GM21737 (cell line): ENCODE results near the gene PID1.

Source experiments
- ATAC-seq: cut with Tn5 transposase; IDR thresholded peaks from one replicate; pipeline ENCODE4 v1.9.1; 2021; ENCODE audit warnings: mild to moderate bottlenecking, moderate library complexity; ENCODE audit not compliant: unreplicated experiment

The PID1 gene, protein sequence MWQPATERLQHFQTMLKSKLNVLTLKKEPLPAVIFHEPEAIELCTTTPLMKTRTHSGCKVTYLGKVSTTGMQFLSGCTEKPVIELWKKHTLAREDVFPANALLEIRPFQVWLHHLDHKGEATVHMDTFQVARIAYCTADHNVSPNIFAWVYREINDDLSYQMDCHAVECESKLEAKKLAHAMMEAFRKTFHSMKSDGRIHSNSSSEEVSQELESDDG

DNA sequence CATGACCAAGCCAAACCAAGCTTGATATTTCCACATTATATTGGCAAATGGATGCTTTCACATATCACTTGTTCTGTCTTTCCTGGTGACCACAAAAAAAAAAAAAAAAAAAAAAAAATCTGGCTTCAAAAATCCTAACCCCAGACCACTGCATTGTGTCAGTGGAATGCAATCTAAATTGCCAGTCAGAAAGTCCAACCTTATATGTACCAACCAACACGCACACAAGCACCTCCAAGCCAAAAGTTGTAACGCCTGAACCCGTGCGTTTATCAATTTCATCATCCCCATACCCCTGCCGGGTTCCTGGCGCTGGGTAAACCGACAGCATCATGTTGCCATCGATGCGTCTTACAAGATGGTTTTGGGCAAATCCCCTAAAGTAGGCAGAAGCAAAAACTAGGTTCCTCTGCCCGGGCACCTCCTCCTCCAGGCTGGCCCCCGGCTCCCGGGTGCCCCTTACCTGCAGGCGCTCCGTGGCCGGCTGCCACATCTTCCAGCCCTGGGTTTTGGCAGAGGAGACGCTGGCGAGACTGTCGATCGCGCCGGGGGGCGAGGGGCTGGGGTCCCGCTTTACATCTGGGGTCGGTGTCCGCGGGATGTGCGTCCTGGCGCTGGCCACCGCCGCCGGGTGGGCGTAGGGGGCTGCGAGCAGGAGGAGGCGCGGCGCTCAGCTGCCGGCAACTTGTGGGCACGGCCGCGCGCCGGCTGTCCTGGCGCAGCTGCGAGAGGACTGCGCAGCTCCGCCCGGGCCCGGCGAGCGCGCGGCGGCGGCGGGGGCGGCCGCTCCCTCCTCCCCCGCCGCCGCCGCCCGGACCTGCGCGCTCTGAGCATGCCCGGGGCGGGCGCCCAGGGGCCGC, at the start of gene PID1:
TSS of gene PID1 (minus strand) at position 737 of the 860 bp plus-strand sequence. CDS start at position 493, 244 bp downstream.
- ATAC-seq: no peak

DNA sequence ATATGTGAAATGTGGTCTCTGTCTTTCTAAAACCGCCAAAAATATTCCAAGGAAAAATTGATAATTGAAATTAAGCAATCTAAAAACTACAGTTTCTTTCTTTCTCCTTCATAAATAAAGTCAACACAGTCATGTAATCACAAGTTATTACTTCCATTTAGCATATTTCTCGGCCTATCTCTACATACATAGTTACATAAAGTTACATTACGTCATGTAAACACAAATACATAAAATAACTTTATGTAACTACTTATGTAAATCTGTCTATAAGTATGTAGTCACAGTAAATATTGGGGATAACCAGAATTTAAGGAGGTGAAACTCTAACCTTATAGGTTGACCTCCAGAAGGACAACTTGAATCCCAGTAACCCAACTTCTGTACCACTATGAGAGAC, 48.5 kb upstream of the PID1 start:
- ATAC-seq: no peak

GRCh38 chr2:229314117-229314516, 43.0 kb upstream of the PID1 start:
- no peak for ATAC-seq

DNA sequence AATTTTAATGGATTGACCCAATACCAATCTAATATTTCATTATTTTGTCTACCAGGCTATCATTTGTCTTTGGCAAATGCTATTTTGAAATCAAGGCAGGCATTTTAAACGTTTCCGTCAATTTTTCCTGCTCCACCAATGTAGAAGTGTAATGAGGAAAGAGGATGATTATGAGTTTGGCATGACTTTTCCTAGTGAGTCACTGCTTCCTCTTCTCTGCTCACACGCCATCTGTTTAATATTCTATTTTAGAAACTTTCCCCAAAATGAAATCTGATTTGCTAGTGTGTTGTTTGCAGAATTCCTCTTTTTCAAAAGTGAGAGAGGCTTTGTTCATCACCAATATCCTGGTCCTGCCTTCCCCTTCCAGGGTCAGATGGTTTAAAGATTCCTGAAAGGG, 42.5 kb upstream of the PID1 start:
- no peak for ATAC-seq

DNA sequence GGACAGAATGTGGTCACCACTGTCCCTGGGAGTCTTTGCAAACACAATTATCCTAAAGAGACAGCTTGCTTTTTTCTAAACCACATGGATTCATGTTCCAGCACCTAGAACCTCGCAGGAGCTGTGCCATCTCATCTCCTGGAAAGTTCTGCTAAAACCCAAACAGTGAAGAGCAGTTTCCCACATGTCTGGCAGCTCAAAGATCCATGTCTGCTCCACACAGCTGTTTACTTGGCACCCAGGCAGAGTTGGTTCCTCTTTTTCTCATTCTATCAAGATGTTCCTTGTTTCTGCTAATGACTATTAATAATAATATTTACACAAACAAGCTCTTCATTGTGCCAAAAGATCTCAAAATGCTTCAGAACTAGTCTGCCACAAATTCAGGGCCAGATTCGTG, 30.1 kb upstream of the PID1 start:
- no peak for ATAC-seq

- ATAC-seq: no peak
Observed at GRCh38 chr2:229300790-229301189, 29.7 kb upstream of the PID1 start.

GRCh38 chr2:229300371-229300770, 29.3 kb upstream of the PID1 start:
- ATAC-seq: no peak

- ATAC-seq: no peak
Observed at GRCh38 chr2:229297247-229297646, 26.2 kb upstream of the PID1 start.

DNA sequence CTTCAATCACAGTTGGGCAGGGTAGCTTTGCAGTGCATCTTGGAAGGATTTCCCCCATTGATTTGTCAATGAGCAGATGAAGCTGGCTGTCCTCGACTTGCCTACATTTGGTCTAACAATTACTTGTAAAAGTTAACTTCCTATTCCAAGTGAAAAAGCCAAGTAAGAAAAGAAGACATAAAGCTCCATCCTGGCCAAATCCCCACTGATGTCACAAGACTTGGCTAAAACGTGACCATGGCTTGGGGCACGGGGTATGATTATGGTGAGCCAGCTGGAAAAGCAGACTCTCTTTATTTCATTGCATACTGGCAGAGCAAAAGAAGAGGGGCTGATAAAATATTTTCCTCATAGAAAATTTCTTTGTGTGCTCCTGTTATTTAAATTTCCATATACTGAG, 25.4 kb upstream of the PID1 start:
- no peak for ATAC-seq

DNA sequence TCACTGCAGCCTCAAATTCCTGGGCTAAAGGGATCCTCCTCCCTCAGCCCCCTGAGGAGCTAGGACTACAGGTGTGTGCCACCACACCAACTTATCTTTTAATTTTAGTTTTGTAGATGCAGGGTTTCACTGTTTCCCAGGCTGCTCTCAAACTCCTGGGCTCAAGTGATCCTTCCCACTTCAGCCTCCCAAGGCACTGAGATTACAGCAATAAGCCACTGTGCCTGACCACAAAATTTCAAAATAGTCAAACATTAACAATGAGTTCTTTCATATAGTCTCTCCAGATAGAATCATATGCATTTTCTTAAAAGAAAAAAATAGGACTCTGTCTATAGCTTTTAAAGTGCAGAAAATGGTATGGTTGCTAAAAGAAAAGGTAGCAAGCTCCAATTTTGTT, 24.9 kb upstream of the PID1 start:
- no peak for ATAC-seq

DNA sequence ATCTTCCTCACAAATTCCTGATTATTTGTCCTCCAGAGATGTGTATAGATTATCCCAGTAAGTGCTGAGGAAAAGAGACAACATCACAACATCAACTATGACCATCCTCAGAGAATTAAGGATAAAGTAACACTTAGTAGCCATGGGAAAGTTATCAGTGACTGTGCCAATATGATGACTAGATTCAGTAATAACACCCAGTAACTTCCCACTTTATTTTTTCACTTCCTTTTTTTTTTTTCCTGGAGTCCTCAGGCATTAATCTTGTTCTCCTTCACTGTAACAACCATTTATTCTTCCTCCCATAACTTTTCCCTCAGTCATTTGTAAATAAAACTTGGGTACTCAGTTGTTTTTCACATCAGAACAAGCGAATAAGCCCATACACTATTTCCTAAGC, 16.7 kb upstream of the PID1 start:
- ATAC-seq: no peak

DNA sequence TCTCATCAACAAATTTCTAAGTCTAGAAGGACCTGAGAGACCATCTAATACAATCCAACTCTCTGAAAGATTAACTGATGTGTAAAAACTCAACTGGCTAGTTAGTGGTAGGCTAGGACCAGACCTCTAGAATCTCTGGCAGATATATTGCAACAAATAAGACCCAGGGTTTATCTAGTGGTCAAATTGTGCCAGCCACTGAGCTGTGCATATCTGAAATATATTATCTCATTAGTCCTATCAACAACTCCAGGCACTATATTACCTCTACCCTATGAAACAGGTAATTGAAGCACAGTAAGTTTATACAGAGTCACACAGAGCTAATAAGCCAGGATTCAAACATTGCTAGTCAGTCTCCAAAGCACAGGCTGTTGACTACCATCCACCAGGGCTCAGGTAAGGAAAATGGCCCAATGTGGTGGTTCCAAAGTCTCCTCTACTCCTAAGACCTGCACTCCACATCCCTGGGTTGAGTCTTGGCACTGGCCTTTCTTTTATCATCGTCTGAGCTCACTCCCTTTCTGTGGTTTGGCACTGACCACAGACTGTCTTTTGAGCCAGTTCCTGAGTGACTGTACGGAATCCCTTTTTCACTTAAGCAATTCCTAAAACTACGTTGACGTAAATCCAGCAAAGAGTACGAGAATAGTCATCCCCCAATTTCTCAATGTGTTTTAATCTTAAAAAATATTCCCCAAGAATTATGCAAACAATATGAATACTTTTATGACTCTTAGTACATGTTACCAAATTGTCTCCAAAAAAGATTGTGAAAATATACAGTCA, 11.9 kb upstream of the PID1 start:
- no peak for ATAC-seq

GRCh38 chr2:229279516-229279915, 8.4 kb upstream of the PID1 start:
- ATAC-seq: no peak

DNA sequence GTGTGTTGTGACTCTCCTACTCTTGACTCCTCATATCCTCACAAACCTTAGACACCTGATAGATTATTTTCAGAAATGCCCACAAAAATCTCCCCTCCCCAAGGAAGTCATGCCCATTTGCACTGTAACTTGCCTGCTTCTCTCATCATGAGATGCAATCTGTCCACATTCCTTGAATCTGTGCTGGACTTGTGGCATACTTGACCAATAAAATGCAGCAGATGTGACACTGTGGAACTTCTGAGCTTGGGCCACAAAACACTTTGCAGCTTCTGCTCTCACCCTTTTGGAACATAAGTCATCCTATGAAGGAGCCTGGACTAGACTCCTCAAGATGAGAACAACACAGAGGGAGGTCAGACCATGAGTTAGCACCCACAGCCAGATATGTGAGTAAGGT, 4.4 kb upstream of the PID1 start:
- no peak for ATAC-seq

DNA sequence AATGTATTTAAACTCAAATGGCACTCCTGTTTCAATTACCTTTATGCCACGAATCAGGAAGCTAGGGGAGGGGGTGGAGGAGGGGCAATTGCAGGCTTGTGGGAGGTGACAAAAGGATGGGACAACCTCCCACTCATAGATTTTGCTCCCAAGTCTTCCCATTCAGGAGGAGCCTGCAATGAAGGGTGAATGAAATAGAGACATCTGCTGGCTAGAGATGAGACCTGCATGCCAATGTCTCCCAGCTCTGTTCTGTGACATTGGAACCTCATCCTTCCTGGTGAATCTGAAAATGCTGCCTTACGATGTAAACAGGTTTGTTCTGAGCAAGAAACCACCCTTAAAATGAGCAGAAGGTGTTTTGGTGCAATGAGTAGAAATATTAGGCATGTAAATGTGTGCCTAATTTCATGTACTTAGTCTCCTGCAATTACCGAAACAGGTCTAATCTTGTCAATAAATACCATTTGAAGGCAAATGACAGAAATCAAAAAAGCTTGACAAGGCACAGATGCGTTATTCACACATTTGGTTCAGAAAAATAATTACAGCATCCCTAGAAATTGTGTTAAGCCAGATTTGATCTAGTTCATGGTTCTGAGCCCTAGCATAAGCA, 2.7 kb upstream of the PID1 start:
- ATAC-seq: no peak

DNA sequence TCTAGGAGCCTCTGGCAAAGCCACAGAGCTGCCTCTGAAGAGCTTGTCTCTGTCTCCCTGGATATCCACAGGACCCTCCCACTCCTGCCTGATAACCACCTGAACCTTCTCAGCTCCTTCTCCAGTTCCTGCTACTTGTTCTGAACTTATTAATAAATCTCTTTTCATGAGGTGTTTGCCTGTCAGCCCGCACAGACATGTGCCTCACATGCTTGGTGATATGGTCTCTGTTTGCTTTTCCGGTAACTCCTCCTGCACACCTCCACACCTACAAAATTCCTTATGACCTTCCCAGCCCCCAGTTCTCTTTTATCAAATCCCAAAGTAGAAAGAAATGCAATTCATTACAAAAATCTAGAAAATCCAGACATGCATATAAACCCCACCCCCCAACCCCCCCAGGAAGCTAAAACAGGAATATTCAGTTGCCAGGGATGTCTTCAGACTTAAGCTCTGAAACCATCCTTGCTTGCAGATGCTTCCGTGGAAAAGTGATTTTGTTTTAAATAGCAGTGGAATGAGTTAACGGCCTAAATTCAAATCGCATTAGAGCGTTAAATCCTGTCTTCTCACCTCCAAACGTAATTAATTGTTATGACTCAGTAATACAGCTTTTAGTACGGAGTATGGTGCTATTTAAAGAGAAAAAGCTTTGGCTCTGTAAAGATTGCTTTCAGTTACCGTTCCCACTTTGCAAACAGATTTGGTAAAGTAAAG, 2.1 kb upstream of the PID1 start:
- no peak for ATAC-seq

DNA sequence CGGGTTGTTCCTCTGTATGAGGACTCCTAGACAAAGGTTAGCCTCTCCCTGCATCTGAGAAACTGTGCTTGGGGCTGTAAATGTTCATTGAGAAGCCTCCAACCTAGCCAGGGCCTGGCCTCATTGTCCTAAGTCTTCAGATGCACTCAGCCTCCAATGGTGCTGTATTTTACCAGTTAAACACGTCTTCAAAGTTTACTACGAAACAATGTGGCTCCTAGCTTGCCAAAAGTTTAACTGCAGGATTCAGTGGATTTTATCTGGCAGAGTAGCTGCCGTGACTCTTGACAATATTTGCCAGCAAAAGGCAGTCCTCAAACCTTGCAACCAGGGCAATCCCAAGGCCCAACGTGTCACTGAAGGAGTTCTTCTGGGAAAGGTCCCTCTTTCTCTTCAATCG, 1.1 kb downstream of the PID1 start:
- no peak for ATAC-seq

- no peak for ATAC-seq
Observed at GRCh38 chr2:229269146-229269545, 1.9 kb downstream of the PID1 start.

DNA sequence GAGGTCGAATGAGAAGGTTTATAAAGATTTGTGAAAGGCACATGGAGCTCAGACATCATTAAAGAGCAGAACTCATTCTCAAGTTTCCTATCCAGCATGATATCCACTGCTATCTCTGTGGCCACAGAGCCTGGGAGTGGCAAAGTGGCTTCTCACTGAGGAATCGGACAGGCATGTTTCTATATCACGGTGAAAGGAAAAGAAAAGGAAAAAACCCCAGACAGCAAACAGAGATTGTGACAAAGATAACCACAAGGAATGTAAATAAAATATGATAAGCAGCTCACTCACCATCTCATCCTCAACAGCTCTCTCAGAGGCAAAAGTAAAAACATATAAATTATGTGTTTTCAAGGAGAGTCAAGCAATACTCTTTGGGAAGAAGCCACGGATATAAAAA, 2.5 kb downstream of the PID1 start:
- no peak for ATAC-seq

DNA sequence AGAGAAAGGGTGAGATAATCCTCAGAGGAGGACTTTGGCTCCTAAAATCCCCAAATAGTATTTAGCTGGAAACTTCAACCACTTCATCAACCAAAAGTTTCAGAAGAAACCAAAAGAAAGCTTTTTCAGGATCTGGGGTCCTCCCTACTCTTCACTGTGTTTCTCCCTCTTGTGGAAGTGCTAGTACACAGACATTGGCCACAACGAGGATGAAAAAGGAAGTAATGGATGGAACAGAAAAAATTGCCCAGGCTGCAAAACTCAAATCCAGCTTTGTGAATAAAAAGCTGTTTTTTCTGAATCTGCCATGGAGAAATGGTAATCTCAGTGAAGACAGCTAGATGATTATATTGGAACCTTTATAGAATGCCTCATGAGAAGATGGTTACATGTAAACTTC, 4.0 kb downstream of the PID1 start:
- ATAC-seq: no peak

- no peak for ATAC-seq
Observed at GRCh38 chr2:229265727-229266126, 5.4 kb downstream of the PID1 start.
